Measurements from ENCODE around the gene TXNRD1.

Gene TXNRD1

GRCh38 chr12:104345234-104346066 is 129.9 kb downstream of the TXNRD1 start:
- no peak for ATAC-seq
- Mint-ChIP-seq H3K27me3 (no peaks in the 10 kb centered on the region), H3K9me3 (no peaks in the 10 kb centered on the region), H3K27ac (no peak overlapping the region), H3K4me3 (no peak overlapping the region), H3K36me3 (peaks cover 62% of the 10 kb centered on the region), H3K4me1 (no peaks in the 10 kb centered on the region)

GRCh38 chr12:104347374-104348075 is 131.9 kb downstream of the TXNRD1 start:
- no peak overlapping the region for H3K4me3 Mint-ChIP-seq
- no peaks in the 10 kb centered on the region for H3K27me3 Mint-ChIP-seq
- ATAC-seq, result no peak
- H3K36me3 Mint-ChIP-seq, result peaks cover 56% of the 10 kb centered on the region
- H3K4me1 Mint-ChIP-seq, result peaks cover 6% of the 10 kb centered on the region
- H3K27ac Mint-ChIP-seq, result no peak overlapping the region
- no peaks in the 10 kb centered on the region for H3K9me3 Mint-ChIP-seq

- Mint-ChIP-seq H3K9me3 (no peaks in the 10 kb centered on the region), H3K27me3 (no peaks in the 10 kb centered on the region), H3K36me3 (peaks cover 54% of the 10 kb centered on the region), H3K4me3 (no peak overlapping the region), H3K4me1 (peaks cover 6% of the 10 kb centered on the region), H3K27ac (no peak overlapping the region)
- ATAC-seq, result no peak
Observed at GRCh38 chr12:104348283-104348993, 132.9 kb downstream of the TXNRD1 start.

GRCh38 chr12:104348994-104349494 is 133.5 kb downstream of the TXNRD1 start:
- peaks cover 54% of the 10 kb centered on the region for H3K36me3 Mint-ChIP-seq
- H3K27ac Mint-ChIP-seq, result no peak overlapping the region
- no peak overlapping the region for H3K4me3 Mint-ChIP-seq
- H3K4me1 Mint-ChIP-seq, result peaks cover 6% of the 10 kb centered on the region
- H3K27me3 Mint-ChIP-seq, result no peaks in the 10 kb centered on the region
- no peaks in the 10 kb centered on the region for H3K9me3 Mint-ChIP-seq
- no peak for ATAC-seq

- no peak overlapping the region for H3K4me3 Mint-ChIP-seq
- no peak for ATAC-seq
- H3K9me3 Mint-ChIP-seq, result no peaks in the 10 kb centered on the region
- peaks cover 46% of the 10 kb centered on the region for H3K36me3 Mint-ChIP-seq
- H3K27me3 Mint-ChIP-seq, result no peaks in the 10 kb centered on the region
- H3K27ac Mint-ChIP-seq, result no peak overlapping the region
- H3K4me1 Mint-ChIP-seq, result peaks cover 6% of the 10 kb centered on the region
Observed at GRCh38 chr12:104350211-104351056, 134.9 kb downstream of the TXNRD1 start.

- no peak overlapping the region for H3K4me3 Mint-ChIP-seq
- no peak overlapping the region for H3K27ac Mint-ChIP-seq
- no peak for ATAC-seq
- H3K9me3 Mint-ChIP-seq, result no peaks in the 10 kb centered on the region
- no peaks in the 10 kb centered on the region for H3K27me3 Mint-ChIP-seq
- peaks cover 46% of the 10 kb centered on the region for H3K36me3 Mint-ChIP-seq
- peaks cover 6% of the 10 kb centered on the region for H3K4me1 Mint-ChIP-seq
Observed at GRCh38 chr12:104351057-104351983, 135.7 kb downstream of the TXNRD1 start.

GRCh38 chr12:104352106-104352713 is 136.6 kb downstream of the TXNRD1 start:
- Mint-ChIP-seq H3K27me3 (no peaks in the 10 kb centered on the region), H3K9me3 (no peaks in the 10 kb centered on the region), H3K4me3 (no peak overlapping the region), H3K36me3 (peaks cover 44% of the 10 kb centered on the region), H3K27ac (no peak overlapping the region), H3K4me1 (peaks cover 6% of the 10 kb centered on the region)
- ATAC-seq, result no peak

- Mint-ChIP-seq H3K4me1 (peaks cover 6% of the 10 kb centered on the region), H3K27ac (no peak overlapping the region), H3K36me3 (peaks cover 33% of the 10 kb centered on the region), H3K9me3 (no peaks in the 10 kb centered on the region), H3K27me3 (no peaks in the 10 kb centered on the region), H3K4me3 (no peak overlapping the region)
- ATAC-seq, result no peak
Observed at GRCh38 chr12:104353012-104353981, 137.7 kb downstream of the TXNRD1 start.

- H3K27ac Mint-ChIP-seq, result no peak overlapping the region
- no peak for ATAC-seq
- peaks cover 24% of the 10 kb centered on the region for H3K36me3 Mint-ChIP-seq
- H3K4me3 Mint-ChIP-seq, result no peak overlapping the region
- no peaks in the 10 kb centered on the region for H3K27me3 Mint-ChIP-seq
- H3K4me1 Mint-ChIP-seq, result peaks cover 6% of the 10 kb centered on the region
- no peaks in the 10 kb centered on the region for H3K9me3 Mint-ChIP-seq
Observed at GRCh38 chr12:104354167-104354867, 138.7 kb downstream of the TXNRD1 start.

GRCh38 chr12:104354868-104355570 is 139.4 kb downstream of the TXNRD1 start:
- no peaks in the 10 kb centered on the region for H3K27me3 Mint-ChIP-seq
- H3K27ac Mint-ChIP-seq, result no peak overlapping the region
- no peak overlapping the region for H3K4me3 Mint-ChIP-seq
- H3K36me3 Mint-ChIP-seq, result peaks cover 18% of the 10 kb centered on the region
- peaks cover 6% of the 10 kb centered on the region for H3K4me1 Mint-ChIP-seq
- no peak for ATAC-seq
- no peaks in the 10 kb centered on the region for H3K9me3 Mint-ChIP-seq

- no peak overlapping the region for H3K4me3 Mint-ChIP-seq
- H3K4me1 Mint-ChIP-seq, result peaks cover 6% of the 10 kb centered on the region
- H3K27ac Mint-ChIP-seq, result no peak overlapping the region
- H3K27me3 Mint-ChIP-seq, result no peaks in the 10 kb centered on the region
- no peak for ATAC-seq
- peaks cover 1% of the 10 kb centered on the region for H3K9me3 Mint-ChIP-seq
- peaks cover 21% of the 10 kb centered on the region for H3K36me3 Mint-ChIP-seq
Observed at GRCh38 chr12:104355630-104356029, 140.1 kb downstream of the TXNRD1 start.

All from stimulated activated memory B cell treated with anti-CD40 and anti-IgM and Interleukin-4, amounts not matched to agents 10 μg/mL and 1 μg/mL and 100 μg/mL, for 72 hours (primary cell).